CD4-positive, alpha-beta T cell treated with Interleukin-17A for 4 hours (primary cell): Measurements from ENCODE around the gene CCNL1.

Experiments
- DNase-seq: peaks from one replicate; pipeline ENCODE4 v3.0.0-alpha.2; 2020; ENCODE audit warnings: mixed read lengths

CCNL1 gene

DNA sequence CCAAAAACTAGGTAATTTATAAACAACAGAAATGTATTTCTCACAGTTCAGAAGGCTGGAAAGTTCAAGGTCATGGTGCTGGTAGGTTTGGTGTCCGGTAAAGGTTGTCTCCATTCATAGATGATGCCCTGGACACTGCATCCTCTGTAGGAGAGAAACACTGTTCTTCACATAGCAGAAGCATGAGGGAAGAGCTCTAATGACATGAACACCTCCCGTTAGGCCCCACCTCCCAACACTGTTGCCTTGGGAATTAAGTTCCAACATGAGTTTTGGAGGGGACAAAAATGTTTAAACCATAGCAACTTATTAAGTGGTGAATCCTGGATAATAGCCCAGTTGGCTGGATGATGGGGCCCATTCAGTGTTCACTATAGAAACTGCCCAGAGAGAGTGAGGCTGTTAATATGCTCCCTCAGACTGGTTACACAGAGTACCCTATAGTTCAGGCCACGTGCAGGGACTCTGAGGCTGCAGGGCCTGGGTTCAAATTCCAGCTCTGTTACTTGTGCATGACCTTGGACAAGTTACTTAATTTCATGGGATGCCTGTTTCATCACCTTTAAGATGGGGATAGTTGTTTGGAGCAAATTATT is 37.0 kb downstream of the CCNL1 start:
- no peak for DNase-seq

DNA sequence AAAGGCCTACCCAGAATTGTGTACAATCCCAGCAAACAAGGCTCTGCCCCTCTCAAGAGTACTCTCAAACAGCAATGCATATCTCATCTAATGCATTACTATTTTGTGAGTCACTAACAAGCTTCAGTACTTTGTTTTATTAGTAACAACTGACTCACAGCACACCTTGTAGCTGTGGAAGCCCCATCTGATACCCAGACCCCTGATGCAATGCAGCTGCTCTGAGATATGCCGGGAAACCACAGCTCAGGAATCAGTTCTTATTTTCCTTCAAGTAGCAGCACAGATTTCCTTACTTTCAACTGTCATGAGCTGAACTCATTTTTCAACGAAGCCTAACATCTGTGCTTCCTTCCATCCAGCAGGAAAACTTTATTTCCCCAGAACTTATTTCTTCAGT is 37.8 kb downstream of the CCNL1 start:
- DNase-seq: no peak

DNA sequence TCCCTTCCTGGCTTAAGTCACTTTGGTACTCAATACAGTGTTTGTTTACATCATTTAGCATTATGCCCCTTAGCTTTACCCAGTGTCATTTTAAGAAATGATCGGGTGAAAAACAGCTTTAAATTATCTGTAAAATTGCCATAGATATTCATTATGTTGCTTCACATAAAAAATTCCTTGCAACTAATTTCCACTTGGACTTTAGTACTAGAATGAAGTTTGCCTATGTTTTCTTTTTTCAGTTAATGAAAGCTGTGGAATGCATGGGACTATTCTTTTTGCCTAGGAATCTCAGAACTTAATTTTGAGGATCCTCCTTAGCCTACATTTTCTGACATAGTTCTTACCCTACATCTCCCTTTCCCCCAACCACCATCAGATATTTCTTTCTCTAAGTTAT is 38.4 kb downstream of the CCNL1 start:
- no peak for DNase-seq

DNA sequence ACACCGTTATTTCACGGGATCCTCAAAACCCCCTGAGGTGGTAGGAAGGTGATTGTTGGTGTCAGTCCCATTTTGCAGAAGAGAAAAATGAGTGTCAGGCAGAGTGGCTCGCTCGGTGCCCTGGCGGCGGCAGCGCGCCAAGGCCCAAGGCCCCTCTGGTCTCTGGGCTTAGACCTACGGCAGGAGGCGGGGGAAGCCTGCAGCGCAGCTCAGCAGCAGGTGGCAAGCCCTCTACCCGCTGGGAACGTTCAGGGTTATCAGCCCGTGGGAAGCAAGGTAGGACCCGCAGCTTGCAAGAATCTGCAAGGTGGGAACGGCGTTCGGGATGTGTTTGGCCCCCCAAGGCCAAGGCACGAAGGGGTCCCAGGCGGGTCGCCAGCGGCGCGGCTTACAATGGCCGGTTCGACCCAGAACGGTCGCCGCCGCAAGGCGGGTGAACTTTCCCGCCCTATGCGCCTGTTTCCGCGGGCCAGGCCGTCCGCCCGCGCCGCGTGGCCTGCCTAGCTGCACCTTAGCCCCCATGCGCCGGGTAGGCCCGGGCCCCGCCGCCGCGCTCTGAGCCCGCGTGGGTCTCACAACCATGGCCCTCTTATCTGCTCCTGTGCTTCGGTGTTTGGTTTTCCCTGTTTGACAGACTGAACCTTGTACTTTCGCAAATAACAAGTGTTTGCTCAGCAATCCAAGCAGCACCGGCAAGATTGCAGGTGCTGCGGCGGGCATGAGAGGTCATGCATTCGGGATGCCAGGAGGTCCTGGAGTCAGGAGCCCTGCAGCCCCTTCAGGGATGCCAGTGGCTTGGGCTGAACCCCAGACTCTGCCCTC is 39.7 kb downstream of the CCNL1 start:
- DNase-seq: no peak

- peak; percentile 23 for DNase-seq
Measured at GRCh38 chr3:157119369-157119951, 40.5 kb downstream of the CCNL1 start.

- DNase-seq: no peak
Measured at GRCh38 chr3:157117875-157118654, 41.9 kb downstream of the CCNL1 start.

DNA sequence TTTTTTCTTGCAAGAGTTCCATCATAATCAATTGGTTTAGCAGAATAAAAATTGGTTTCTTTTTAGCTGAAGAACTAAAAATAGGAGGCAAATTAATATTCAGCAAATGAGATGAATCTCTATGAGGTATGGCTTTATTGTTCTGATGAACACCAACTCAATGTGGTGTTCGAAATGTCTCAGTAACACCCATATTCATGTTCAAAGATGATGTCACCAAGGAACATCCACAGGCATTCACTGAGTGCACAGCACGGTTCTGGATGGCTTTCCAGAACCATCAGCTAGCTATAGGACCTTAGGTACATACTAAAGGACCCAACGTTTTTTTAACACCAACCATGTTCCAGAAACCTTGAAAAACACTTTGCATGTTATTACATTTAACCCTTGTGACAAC is 42.7 kb downstream of the CCNL1 start:
- no peak for DNase-seq

- no peak for DNase-seq
Measured at GRCh38 chr3:157116017-157116416, 43.9 kb downstream of the CCNL1 start.

GRCh38 chr3:157115069-157116006 is 44.6 kb downstream of the CCNL1 start:
- no peak for DNase-seq

DNA sequence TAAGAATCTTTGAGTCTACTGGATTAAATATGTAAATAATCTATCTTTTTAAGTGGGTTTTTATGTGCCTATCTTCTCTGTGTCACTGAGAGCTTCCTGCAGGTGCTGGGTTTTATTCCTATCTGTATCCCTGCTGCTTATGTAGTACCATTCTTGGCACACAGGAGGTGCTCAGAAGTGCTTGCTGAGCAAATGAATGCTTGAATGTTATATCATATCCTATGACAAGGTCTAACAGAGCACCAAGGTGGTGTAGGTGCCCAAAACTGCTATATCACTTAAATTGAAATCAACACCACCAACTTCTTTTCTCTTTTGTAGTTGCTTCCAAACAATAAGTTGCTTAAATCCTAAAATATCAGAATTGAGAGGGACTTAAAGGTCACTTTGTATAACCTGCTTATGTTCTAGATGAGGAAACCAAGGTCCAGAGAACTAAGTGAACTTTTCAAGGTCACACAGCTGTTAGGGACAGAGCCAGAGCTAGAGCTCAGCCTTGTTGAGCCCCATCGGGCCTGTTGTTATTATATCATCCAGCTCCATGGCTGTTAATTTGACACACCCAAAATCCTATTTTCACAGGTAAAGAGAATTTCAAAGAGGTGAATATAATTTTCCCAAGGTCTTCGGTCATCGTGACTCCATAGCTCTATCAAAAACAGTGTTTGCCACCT is 46.0 kb downstream of the CCNL1 start:
- peak; percentile 31 for DNase-seq

GRCh38 chr3:157112536-157112935 is 47.4 kb downstream of the CCNL1 start:
- no peak for DNase-seq

- DNase-seq: no peak
Measured at GRCh38 chr3:157111518-157111917, 48.4 kb downstream of the CCNL1 start.

DNA sequence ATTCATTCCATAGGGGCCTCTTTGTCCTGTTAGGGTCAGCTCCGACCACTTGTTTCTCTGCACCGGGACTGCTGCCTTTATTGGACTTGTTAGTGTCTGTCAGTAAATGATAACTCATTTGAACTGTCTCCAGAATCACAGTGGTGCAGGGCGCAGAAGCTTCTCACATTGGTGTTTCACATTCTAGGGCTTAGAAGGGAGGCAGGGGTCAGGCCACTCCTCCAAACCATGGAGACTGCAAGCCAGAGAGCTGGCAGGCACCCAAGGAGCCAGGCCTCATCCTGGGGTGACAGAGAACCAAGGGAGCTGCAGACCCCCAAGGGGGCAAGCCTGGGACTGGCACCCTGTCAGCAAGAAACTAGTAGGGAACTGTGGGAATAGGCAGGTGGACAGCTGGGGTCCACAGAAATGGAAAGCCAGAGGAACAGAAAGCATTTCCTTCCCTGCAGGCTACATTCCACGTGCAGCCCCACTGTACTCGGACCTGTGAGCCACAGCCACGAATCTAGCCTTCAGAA is 49.1 kb downstream of the CCNL1 start:
- DNase-seq: no peak

GRCh38 chr3:157109267-157110141 is 50.4 kb downstream of the CCNL1 start:
- no peak for DNase-seq

- DNase-seq: no peak
Measured at GRCh38 chr3:157107644-157108133, 52.3 kb downstream of the CCNL1 start.

- no peak for DNase-seq
Measured at GRCh38 chr3:157107037-157107436, 52.9 kb downstream of the CCNL1 start.

DNA sequence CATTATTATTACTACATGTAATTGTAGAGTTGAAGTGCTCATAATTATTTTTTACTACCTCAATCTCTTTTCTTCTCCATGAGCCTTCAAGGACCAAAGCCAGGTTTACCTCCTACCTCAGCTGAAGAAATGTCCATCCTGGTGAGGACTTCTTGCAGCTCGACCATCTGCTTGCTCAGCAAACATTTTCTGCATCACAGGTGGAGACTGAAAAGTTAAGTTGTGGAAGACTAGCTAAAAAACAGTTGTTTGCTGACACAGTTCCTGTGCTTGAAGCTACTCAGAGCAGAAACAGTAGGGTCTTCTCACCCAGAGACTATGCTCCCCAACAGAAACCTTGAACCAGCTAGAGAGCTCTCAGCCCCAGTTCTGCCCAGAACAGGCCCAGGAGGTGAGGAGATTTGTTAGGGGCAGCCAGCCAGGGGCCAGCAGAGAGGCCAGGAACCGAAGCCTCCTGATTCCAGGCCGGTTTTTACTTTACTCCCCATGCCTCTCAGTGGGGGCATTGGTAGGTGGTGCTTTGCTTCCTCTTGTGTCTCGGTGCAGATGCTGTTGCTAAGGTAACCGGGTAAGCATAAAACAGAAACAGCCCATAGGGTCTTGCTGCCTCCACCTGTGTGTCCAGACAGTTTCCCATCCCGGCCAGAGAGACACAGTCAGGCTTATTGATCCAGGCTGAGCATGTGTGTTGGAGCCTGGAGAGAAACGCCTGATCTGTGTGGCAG is 54.9 kb downstream of the CCNL1 start:
- peak; percentile 27 for DNase-seq

DNA sequence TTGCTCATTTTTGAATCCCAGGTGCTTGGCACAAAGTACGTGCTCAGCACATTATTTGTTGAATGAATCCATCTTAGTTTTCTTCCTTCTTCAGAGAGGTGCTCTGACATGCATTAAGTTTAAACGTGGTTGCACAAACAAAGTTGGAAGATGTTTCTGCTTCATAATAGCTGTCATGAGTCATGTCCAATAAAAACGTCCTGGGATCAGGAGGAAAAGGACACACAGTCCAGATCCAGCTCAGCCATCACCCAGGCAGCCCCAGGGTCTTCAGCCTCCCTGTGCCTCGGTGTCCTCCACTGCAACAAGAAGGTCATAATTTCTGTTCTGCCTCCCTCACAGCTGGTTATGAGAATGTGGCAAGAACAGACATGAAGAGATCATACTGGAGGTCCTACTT is 55.4 kb downstream of the CCNL1 start:
- DNase-seq: no peak

DNA sequence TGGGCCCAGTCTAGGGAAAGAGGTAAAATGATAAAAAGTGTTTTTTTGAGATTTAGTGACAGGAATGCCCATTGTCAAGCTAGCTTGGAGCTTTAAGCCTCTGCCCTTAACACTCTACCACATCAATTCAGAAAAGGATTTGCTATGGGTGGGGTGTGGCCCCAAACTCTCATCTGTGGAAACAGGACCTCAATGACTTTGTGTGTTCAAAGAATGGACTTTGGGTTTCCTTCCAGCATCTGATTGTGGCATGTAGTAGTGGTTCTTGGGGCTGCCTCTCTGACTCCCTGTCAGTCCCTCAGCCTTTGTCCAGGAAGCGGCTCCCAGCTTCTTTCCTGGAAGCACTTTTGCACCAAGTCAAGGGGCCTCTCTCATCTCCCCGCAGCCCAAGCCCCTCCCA is 56.1 kb downstream of the CCNL1 start:
- DNase-seq: no peak

DNA sequence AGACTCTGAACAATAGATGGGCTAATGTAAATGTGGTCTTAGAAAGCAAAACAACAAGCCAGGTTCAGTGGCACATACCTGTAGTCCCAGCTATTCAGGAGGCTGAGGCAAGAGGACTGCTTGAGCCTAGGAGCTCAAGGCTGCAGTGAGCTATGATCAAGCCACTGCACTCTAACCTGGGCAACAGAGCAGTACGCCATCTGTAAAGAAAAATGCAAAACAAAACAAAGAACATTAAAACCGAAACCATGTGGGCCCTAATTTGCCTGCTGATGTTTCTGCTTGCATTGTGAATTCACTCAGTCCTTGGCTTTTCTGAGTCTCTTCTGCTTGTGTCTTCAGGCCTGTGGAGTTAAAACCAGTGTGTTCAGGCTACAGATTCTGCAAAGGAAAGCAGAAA is 56.7 kb downstream of the CCNL1 start:
- DNase-seq: no peak
